ENCODE data around the gene SAT1.

The SAT1 gene

GRCh38 chrX:23773601-23774175, 9.3 kb upstream of the SAT1 start:
- DNase-seq (ENCODE audit: low spot score) (no peak), FAIRE-seq (no peak)

- FAIRE-seq (no peak), DNase-seq (ENCODE audit: low spot score) (no peak)
Observed at GRCh38 chrX:23776363-23776762, 6.6 kb upstream of the SAT1 start.

- no peak for DNase-seq (ENCODE audit: low spot score)
- FAIRE-seq, result no peak
Observed at GRCh38 chrX:23779025-23779424, 3.9 kb upstream of the SAT1 start.

- no peak for FAIRE-seq
Observed at GRCh38 chrX:23782455-23782854, 518 bp upstream of the SAT1 start.

GRCh38 chrX:23783589-23784469, 856 bp downstream of the SAT1 start:
- DNase-seq (ENCODE audit: low spot score), result no peak
- no peak for FAIRE-seq

More at GRCh38 chrX:23782455-23782854, 518 bp upstream of the SAT1 start:
- no peak for DNase-seq (ENCODE audit: low spot score)

- FAIRE-seq (no peak), DNase-seq (ENCODE audit: low spot score) (no peak)
Observed at GRCh38 chrX:23784470-23785331, 1.7 kb downstream of the SAT1 start.

GRCh38 chrX:23785580-23785979, 2.6 kb downstream of the SAT1 start:
- DNase-seq (ENCODE audit: low spot score) (no peak), FAIRE-seq (no peak)

- DNase-seq (ENCODE audit: low spot score), result no peak
Observed at GRCh38 chrX:23786268-23786815, 3.4 kb downstream of the SAT1 start.

GRCh38 chrX:23787745-23788118, 4.8 kb downstream of the SAT1 start:
- no peak for DNase-seq (ENCODE audit: low spot score)
- FAIRE-seq, result no peak

More at GRCh38 chrX:23786268-23786815, 3.4 kb downstream of the SAT1 start:
- FAIRE-seq, result no peak

- FAIRE-seq, result no peak
- DNase-seq (ENCODE audit: low spot score), result no peak
Observed at GRCh38 chrX:23788521-23788920, 5.5 kb downstream of the SAT1 start.

GRCh38 chrX:23788946-23789345, 6.0 kb downstream of the SAT1 start:
- FAIRE-seq, result no peak
- DNase-seq (ENCODE audit: low spot score), result no peak

- no peak for DNase-seq (ENCODE audit: low spot score)
- FAIRE-seq, result no peak
Observed at GRCh38 chrX:23789386-23790154, 6.6 kb downstream of the SAT1 start.

- FAIRE-seq (no peak), DNase-seq (ENCODE audit: low spot score) (no peak)
Observed at GRCh38 chrX:23790155-23790497, 7.2 kb downstream of the SAT1 start.

GRCh38 chrX:23792861-23793553, 10.0 kb downstream of the SAT1 start:
- FAIRE-seq (no peak), DNase-seq (ENCODE audit: low spot score) (no peak)

- no peak for FAIRE-seq
- DNase-seq (ENCODE audit: low spot score), result no peak
Observed at GRCh38 chrX:23795221-23795620, 12.2 kb downstream of the SAT1 start.

- FAIRE-seq, result no peak
- no peak for DNase-seq (ENCODE audit: low spot score)
Observed at GRCh38 chrX:23797371-23798128, 14.6 kb downstream of the SAT1 start.

- DNase-seq (ENCODE audit: low spot score), result no peak
- FAIRE-seq, result no peak
Observed at GRCh38 chrX:23799469-23800065, 16.6 kb downstream of the SAT1 start.

GRCh38 chrX:23802431-23802830, 19.5 kb downstream of the SAT1 start:
- DNase-seq (ENCODE audit: low spot score) (no peak), FAIRE-seq (no peak)

GRCh38 chrX:23803931-23804381, 21.0 kb downstream of the SAT1 start:
- DNase-seq (ENCODE audit: low spot score) (peak; percentile 7), FAIRE-seq (no peak)
